ENCODE data around the gene YWHAQ. TPM values are rescaled to one million over a fixed set of nuclear protein-coding genes. Genes with fewer than 3 reads are reported as not detected.
A peak's percentile ranks its signal among the peaks of the same experiment; 100 is the strongest.

The YWHAQ gene
- 535 TPM for total RNA-seq

DNA sequence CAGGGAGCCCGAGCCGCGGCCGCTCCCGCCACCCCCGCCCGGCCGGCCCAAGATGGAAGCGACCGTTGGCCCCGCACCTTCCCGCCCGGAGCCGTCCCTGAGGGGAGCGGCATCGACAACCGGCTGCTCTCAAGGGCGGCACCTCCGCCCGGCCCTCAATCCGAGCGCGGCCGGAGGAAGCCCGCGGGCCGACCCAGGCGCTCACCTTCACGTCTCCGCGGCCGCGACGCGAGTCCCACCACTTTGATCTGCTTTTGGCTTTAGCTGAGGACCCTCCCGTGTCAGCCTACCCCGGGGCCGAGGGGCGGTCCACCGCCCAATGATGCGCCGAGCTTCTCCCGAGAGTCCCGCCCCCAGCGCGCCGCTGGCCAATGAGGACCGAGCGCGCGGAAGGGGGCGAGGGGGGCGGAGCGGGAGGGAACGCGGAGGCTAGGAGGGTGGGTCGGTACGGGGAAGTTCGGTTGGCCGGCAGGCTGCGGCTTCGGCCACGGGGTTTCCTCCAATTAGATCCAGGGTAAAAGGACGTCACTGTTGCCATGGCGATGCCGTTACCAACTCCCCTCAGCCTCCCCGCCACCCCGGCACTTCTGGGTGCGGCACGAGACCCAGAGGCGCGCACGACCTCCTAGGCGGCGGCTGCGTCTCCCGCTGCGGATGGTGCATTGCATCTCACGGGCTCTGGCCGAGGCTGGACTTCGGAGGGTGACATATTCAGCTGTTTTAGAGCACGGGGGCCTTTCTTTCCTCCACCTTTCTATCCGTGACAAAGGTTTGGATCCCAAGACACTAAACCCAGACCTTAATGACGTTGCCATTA is at the start of gene YWHAQ:
YWHAQ (minus strand) TSS at position 262 of the 817 bp plus-strand sequence. CDS start 545 bp downstream, outside the sequence.
- peak; percentile 98 for DNase-seq

DNA sequence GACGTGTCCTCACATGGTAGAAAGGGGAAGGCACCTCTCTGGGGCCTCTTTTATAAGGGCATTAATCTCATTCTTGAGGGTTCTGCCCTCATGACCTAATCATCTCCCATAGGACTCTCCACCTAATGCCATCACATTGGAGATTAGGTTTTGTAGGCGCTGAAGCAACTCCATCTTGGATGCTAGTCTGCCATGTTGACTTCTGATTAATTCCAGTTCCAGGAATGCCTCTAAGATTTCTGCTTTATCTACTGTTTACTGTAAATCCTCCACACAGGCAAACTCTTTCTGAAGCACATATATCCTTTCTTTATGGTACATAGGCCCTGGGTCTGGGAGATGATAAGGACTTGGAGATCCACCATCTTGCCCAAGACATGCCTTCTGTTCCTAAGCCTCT is 49.3 kb upstream of the YWHAQ start:
- no peak for DNase-seq

DNA sequence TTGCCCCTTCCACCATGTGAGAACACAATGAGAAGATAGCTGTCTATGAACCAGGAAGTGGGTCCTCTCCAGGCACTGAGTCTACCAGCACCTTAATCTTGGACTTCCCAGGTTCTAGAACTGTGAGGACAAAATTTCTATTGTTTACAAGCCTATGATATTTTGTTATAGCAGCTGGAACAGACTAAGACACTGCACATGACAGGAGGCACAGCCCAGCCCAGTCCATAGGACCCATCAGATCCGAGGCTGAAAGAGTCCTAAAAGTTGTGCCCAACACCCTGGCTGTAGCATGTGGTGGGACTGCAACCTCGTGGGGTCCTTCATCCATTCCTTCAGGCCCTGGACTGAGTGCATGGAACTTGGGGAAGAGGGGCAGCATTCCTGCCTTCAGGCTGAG is 48.4 kb upstream of the YWHAQ start:
- no peak for DNase-seq

DNA sequence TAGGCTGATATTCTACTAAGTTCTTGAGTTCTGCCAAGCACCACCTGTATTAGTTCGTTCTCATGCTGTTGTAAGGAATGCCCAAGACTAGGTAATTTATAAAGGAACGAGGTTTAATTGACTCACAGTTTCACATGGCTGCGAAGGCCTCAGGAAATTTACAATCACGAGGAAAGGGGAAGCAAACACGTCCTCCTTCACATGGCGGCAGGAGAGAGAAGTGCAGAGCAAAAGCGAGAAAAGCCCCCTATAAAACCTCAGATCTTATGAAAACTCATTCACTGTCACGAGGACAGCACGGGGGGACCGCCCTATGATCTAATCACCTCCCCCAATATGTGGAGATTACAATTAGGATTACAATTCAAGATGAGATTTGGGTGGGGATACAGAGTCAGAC is 47.7 kb upstream of the YWHAQ start:
- no peak for DNase-seq

DNA sequence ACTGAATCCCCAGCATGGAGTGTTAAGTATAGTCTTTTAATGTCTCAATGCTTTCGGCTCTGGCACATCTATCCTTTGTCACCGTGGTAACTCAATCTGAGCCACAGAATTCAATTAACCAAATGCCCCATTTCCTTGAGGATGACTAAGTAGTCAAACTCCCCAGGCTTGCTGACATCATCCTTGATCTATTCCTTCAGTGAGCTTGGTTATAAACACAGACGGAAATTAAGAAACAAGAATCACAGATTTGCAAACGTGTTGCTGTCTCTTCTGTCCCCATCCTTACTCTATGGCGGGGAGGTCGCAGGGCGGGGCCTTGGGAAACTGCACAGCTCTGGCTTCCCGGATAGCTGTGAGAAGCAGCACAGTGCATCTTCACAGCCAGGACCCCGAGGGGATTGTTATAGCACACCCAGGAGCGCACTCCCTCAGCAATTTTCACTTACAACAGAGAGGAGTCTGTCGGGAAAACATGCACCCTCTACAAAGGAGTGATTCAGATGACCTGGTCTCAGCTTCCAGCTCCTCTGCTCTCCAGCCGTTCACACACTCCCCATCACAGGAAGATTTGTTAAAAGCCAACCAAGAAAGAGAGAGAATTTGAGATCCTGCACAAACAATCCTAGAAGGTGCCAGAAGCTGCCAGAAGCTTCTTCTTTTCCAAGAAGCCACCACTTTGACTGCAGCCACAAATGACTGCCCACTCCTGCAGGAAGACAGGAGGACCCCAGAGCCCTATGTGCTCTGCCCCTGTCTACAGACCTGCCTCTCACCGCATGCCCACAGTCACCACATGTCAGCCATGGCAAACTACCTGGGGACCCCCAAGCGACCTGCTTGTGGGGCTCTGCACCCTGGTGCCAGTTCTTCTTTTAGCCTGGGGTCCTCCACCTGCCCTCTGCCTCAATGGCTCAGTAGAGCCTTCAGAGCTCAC is 44.9 kb upstream of the YWHAQ start:
- DNase-seq: no peak

DNA sequence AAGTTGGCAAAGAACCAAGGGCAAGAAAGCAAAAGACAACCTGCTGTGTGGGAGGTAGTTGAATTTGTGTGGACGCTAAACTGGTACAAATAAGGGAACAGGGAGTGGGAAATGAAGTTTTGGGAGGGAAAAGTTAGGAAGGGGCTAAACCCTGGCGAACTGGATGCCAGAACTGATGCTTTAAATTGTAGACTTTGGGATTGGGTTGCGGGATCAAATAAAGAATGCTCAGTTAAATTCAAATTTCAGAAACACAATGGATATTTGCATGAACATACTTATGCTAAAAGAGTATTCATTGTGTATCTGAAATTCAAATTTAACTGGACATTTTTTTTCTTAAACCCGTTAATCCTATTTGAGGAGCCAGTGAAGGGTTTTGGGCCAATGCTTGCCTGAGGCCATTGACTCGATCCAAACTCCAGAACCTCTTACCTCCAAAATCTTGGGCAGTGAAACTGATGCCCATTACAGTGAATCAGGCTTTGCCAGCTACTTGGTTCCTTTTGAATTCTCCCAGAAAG is 44.2 kb upstream of the YWHAQ start:
- no peak for DNase-seq

DNA sequence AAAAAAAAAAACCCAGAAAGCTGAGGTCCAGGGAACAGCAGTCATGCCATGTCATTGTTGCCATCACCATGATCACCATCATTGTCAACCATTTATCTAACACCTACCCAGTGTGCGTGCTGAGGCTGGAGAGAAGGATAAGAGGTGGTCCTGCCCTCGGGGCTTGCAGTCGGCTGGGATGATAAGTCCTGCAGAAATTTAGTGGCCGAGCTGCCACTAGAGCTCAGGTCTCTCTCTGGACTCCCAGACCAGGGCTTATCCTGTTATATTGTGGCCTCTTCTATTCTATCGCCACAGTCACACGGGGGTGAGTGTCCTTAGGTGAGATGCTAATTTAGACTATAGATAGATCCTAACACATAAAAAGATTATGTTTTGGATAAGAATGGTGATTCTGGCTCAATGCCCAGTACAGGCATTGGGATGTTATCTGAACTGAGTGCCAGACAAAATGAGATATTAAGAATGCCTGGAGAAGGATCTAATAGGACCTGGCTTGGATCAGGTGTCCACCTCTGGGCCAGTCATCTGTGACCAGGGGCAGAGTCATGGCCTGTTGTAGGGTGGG is 43.2 kb upstream of the YWHAQ start:
- DNase-seq: no peak

DNA sequence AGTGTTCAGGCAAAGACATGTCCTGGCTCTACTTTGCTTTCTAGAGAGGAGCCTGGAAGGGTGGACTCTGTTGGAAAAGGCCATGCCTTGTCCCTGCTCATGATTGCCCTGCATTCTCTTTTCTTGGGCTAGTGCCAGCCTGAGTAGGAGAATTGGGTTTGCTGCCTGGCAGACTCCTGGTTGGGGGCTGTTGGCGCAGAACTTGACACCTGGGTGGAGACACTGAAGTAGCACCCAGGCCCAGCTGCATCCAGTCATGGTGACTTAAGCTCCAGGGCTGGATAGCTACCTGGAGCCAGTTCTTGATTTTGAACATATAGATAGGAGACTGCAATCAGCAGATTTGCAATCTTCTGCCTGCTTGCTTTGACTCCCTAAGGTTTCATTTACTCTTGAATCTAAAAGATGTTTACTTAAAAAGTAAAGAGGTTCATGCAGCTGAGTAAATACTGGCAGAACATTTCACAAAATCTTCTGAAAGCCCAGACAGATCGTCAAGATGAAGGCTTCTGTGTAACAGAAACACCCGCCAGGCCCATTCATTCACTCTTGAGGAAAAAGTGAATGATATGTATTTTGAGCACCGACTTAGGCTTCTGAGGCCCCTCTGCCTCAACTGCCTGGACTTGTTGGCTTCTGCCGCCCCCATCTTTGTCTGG is 38.0 kb upstream of the YWHAQ start:
- DNase-seq: no peak

DNA sequence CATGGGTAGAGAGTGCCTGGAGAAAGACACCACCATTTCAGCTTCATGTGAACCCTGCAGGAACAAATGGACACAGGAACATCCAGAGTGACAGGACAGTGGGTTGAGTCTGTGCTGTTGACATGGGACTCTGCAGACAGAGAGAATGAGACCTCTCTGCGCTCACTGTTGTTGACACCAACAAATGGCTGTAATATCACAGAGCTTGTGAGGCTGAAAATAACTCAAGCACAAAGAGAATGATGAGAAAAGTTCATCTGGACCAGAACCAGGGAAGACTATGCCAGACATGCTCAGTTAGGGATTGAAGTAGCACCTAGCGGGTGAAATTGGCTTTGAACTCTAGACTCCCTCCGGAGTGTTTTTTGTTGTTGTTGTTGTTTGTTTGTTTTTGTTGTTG is 37.0 kb upstream of the YWHAQ start:
- no peak for DNase-seq

DNA sequence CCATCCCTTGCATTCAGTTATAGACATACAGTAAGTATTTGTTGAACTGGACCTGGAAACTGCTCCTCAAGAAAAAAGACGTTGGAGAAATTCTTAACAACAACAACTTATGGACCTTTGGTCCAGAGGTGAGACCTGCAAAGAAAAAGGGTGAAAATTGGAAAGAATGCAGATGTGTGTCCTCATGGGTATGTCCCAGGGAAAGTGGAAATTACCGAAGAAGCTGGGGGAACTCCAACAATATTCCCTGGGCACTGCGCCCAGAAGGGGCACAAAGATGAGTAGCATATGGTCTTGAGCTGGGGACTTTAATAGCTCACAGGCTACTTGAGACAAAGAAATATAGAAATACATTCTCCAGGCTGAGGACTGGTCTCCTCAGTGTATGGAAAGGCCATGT is 35.5 kb upstream of the YWHAQ start:
- DNase-seq: no peak

DNA sequence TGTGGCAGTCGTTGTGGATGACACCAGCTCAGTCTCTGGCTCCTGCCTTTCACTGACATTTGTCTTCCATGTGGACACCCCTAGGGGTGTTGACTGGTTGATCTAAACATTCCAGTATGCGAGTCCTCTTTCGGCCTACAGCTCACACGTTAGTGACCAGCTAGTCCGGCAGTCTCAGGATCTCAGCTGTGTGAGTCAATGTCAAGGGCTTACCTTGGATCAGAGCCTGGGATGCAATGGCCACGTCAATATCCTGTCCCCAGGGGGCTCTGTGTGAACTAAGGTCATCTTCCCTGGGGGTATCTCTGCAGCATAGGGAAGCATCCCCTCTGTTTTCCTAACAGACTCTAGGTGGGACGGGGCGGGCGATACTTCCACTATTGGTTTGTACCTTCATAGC is 35.1 kb upstream of the YWHAQ start:
- no peak for DNase-seq

DNA sequence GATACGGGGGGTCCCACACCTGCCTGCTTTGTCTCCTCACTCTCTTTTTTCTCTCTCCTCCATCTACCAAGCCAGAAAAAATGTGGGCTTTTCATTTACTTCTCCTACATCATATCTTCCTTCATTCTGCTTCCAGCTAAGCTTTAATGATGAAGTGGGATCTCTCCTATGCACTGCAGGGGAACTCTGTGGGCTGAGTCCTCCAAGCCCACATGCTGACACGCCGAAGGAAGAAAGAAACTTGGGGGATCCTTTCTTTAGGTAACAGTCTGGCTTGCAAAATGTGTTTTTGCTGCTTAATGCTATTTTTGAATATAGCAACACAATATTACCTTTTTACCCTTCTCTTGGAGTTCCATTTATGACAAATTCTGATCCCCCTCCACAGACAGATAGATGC is 33.6 kb upstream of the YWHAQ start:
- DNase-seq: no peak

DNA sequence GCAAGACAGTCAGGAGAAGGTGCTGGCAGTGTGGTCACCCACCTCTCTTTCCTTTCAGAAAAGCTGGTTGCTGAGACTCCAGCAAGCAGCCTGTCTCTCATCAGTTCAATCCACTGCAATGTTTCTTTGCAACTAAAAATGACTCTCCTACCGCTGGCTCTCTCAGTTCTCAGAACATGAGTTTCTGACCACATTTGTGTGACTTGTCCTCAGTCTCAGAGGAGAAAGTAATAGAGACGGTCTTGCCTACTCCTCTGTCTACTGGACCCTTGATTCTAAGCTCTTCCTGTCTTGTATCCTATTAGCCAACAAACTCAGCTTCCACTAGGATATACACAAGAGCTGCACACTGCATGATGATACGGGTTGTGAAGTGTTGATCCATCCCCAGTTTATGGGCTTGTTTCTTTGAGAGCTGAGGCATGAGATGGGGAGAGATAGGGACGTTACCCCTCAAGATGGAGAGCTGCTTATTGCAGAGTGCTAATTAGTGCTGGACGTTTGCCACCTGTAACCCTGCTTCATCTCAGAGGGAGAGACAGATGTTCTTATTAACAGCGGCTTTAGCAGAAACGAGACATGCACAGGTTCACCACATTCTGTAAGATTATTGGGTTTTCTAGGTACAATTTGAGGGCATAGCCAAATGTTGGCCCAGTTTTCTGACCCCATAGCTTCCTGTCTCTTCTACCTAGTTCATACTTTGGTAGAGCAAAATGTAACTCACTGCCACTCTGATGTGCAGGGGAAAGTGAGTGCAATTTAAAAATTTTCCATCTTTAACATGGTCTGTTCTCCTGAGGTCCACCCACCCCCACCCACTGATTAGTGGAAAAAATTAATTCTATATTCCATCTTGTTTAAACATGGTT is 32.4 kb upstream of the YWHAQ start:
- no peak for DNase-seq

DNA sequence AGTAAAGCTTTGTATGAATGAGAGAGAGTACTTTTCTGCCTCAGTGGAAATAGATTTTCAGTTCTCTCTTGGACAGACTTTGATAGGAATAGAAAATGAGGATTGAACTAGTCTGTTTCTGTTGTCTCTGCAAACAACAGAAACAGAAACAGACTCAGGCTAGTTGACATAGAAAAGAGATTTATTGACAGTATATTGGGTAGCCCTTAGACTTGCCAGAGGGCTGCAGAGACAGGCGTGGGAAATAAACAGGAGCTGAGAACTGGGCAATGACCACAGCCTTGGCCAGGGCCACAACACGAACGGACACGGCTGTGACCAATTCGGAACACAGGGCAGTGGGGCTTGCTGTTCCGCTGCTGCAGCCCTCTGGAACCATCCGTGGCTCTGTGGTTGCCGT is 30.5 kb upstream of the YWHAQ start:
- no peak for DNase-seq

DNA sequence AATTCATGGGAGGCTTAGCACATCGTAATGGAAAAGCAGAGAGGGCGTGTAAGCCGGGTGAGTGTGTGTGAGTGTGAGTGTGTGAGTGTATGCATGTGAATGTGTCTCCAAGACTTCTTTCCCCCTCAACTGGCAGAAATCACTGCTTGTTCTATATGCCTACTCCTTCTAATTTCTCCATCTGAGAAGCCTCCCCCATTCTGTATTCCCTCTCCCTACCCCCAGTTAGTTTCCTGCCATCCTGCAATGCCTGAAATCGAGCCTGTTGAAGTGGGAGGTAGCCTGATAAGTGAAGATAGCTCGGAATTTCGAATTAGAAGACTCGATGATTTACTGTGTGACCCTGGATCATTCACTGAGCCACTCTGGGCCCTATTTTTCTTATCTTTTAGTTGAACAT is 30.0 kb upstream of the YWHAQ start:
- no peak for DNase-seq

DNA sequence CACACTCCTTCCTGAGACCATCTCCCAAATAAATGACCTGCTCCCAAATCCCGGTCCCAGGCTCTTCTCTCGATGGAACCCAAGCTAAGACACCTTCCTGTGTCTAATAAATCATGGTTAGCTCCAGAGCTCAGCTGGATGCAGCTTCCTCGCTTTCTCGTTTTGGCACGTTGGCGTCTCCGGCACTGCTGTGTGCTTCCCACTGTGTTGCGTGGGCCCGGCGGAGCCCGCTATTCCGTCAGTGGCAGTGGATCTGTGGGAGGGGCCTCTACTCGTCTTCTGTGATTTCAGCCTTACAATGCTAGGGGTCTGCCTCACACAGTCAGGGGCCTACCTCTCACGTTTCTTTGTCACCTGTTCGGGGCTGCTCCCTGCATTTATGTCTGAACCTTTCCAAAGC is 29.4 kb upstream of the YWHAQ start:
- DNase-seq: peak; percentile 33

DNA sequence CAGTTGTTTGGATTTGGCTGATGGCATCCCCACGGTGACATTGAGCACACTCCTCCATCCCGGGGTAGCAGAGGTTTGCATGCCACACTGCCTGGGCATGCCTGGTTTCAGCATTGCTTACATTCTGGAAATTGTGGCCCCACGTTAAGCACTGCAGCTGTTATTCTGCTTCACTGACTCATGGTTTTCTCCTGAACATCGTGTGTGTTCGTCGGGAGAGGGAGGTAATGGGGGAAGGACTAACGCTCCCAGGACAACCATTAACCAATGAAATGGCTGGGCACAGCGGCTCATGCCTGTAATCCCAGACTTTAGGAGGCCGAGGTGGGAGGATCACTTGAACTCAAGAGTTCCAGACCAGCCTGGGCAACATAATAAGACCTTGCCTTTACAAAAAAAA is 28.2 kb upstream of the YWHAQ start:
- DNase-seq: no peak

DNA sequence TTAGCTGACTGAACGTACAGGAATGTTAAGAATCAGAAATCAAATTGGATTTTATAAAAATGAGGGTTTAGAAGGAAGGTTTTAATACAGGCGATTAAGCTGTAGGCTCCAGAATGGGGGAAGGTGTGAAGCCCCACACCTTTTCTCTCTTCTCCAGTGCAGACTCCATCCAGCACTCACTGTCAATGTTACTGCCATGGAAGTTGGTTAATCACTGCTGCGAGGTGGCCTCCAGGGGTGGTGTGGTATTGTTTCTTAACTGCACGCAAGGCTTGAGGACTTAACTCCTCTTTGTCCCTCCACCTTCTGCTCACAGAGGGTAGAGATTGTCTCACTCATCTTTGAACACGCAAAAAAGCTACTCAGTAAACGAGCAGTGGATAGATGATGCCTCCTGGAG is 26.9 kb upstream of the YWHAQ start:
- no peak for DNase-seq

DNA sequence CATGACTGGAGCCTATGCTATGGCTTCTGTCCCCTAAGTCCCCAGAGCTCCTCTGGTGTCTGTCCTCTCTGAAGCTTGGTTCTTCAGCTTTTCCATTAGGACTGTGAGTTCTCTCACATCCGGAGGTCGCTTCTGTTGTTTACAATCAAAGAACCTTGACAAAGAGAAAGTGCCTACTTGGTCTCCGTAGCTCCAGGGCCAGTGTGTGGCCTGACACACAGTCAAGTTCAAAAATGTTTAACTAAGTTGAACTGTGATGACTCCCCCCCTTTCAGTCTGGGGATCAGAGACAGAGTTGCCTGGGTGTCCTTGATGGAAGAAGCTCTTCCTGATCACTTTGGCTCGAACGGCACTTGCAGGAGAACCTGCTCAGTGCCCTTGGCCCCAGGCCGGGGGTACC is 26.3 kb upstream of the YWHAQ start:
- no peak for DNase-seq

DNA sequence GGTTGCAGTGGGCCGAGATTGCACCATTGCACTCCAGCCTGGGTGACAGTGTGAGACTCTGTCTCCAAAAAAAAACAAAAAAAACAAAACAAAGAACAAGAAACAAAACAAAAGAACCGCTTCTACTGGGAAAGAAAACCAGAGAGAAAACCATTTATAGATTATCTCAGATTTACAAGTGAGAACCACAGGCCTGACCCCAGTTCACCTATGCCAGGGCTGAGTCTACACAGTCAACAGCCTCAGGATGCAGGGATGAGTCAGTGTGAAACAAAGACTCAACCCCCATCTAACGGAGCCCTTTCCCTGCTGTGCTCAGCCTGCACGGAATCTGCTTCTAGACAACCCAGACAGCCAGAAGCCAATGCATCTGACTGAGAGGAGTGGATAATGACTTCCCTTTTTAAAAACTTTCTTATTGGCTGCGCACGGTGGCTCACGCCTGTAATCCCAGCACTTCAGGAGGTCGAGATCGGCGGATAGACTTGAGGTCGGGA is 25.5 kb upstream of the YWHAQ start:
- no peak for DNase-seq
